ENCODE results near the gene PPP1R10.

The PPP1R10 gene

GRCh38 chr6:30562470-30563425 lies 54.3 kb downstream of the PPP1R10 start:
- TF ChIP-seq CTCF (IDR thresholded peaks at IDR 0.05; ENCODE audit: borderline replicate concordance, control extremely low read depth, extremely low read depth, insufficient read depth, missing control alignments), result no peak
- DNase-seq (ENCODE audit: low spot score), result no peak
- in situ Hi-C loops (cut with MboI; ENCODE audit: low sequenced_read_pairs, unreplicated experiment), result no loop called here

- TF ChIP-seq CTCF (IDR thresholded peaks at IDR 0.05; ENCODE audit: borderline replicate concordance, control extremely low read depth, extremely low read depth, insufficient read depth, missing control alignments), result no peak
- in situ Hi-C loops (cut with MboI; ENCODE audit: low sequenced_read_pairs, unreplicated experiment), result no loop called here
- DNase-seq (ENCODE audit: low spot score), result no peak
Measured at GRCh38 chr6:30560930-30561329, 56.1 kb downstream of the PPP1R10 start.

- DNase-seq (ENCODE audit: low spot score), result peak; percentile 60
- in situ Hi-C loops (cut with MboI; ENCODE audit: low sequenced_read_pairs, unreplicated experiment), result no loop called here
Measured at GRCh38 chr6:30557683-30557981, 59.4 kb downstream of the PPP1R10 start.

GRCh38 chr6:30556906-30557682 lies 59.9 kb downstream of the PPP1R10 start, which contains the start of gene PRR3:
PRR3 (plus strand) TSS chr6:30557295; CDS start chr6:30557345, 50 bp downstream.
- in situ Hi-C loops (cut with MboI; ENCODE audit: low sequenced_read_pairs, unreplicated experiment), result no loop called here
- peak; percentile 93 for DNase-seq (ENCODE audit: low spot score)
- no peak for TF ChIP-seq CTCF (IDR thresholded peaks at IDR 0.05; ENCODE audit: borderline replicate concordance, control extremely low read depth, extremely low read depth, insufficient read depth, missing control alignments)

More at GRCh38 chr6:30557683-30557981, 59.4 kb downstream of the PPP1R10 start:
- TF ChIP-seq CTCF (IDR thresholded peaks at IDR 0.05; ENCODE audit: borderline replicate concordance, control extremely low read depth, extremely low read depth, insufficient read depth, missing control alignments), result no peak

- no peak for TF ChIP-seq CTCF (IDR thresholded peaks at IDR 0.05; ENCODE audit: borderline replicate concordance, control extremely low read depth, extremely low read depth, insufficient read depth, missing control alignments)
- DNase-seq (ENCODE audit: low spot score), result peak; percentile 96
- in situ Hi-C loops (cut with MboI; ENCODE audit: low sequenced_read_pairs, unreplicated experiment), result no loop called here
Measured at GRCh38 chr6:30556066-30556905, 60.8 kb downstream of the PPP1R10 start, which contains the start of gene GNL1. GNL1 (minus strand) TSS chr6:30556489; CDS start chr6:30556203, 286 bp downstream.

- DNase-seq (ENCODE audit: low spot score), result no peak
- TF ChIP-seq CTCF (IDR thresholded peaks at IDR 0.05; ENCODE audit: borderline replicate concordance, control extremely low read depth, extremely low read depth, insufficient read depth, missing control alignments), result no peak
- in situ Hi-C loops (cut with MboI; ENCODE audit: low sequenced_read_pairs, unreplicated experiment), result no loop called here
Measured at GRCh38 chr6:30555816-30556065, 61.3 kb downstream of the PPP1R10 start.
